ENCODE measurements around the gene DCK.

GRCh38 chr4:70958681-70959080 lies 34.8 kb upstream of the DCK start:
- TF ChIP-seq CTCF (IDR thresholded peaks at IDR 0.05 in 8 of 11, conservative IDR thresholded peaks at IDR 0.05 in 3 of 11) (no peak), POLR2A (IDR thresholded peaks at IDR 0.05) (no peak)
